WTC11 (cell line): ENCODE results near the gene STYXL2. TPM values are rescaled to one million over a fixed set of nuclear protein-coding genes. Genes with fewer than 3 reads are reported as not detected.

ENCODE experiments used
- ATAC-seq: fragments of 200-7000 bp; cut with Tn5 transposase; 2 replicates; pipeline ENCODE4 v1.10.0; 2021; ENCODE audit warnings: mild to moderate bottlenecking, moderate library complexity
- CTCF ChIA-PET: fragments of 300-600 bp; sonication (Branson Sonifier 250); formaldehyde crosslinking; loops from one replicate; lab custom pipeline; 2021; ENCODE audit warnings: antibody characterized with exemption; lab: Charles Lee
- POLR2A ChIA-PET: fragments of 350-600 bp; sonication (Branson Sonifier 250); formaldehyde crosslinking; loops from one replicate; lab custom pipeline; 2021; ENCODE audit warnings: antibody characterized with exemption; lab: Charles Lee
- DNase-seq: peaks from one replicate; pipeline ENCODE4 v3.0.0; 2021; ENCODE audit warnings: low spot score
- H3K27ac Mint-ChIP-seq: 2 replicates; pipeline ENCODE4 v1.8.0; 2021; ENCODE audit warnings: mixed read lengths
- H3K27me3 Mint-ChIP-seq: 2 replicates; pipeline ENCODE4 v1.8.0; 2021; ENCODE audit warnings: low read depth, mild to moderate bottlenecking, moderate library complexity, mixed read lengths
- H3K36me3 Mint-ChIP-seq: 2 replicates; pipeline ENCODE4 v1.8.0; 2021; ENCODE audit warnings: mixed read lengths
- H3K4me1 Mint-ChIP-seq: 2 replicates; pipeline ENCODE4 v1.8.0; 2022; ENCODE audit warnings: mixed read lengths
- H3K4me3 Mint-ChIP-seq: 2 replicates; pipeline ENCODE4 v1.8.0; 2021; ENCODE audit warnings: mild to moderate bottlenecking, moderate library complexity, mixed read lengths
- H3K9me3 Mint-ChIP-seq: 2 replicates; pipeline ENCODE4 v1.8.0; 2021; ENCODE audit warnings: mixed read lengths
- ATF1 ChIP-seq: sonication (generic); formaldehyde crosslinking; IDR thresholded peaks from 2 replicates; pipeline ENCODE4 v1.8.1; 2023; ENCODE audit warnings: mild to moderate bottlenecking, moderate library complexity, missing genetic modification reagents
- E2F4 ChIP-seq: sonication (generic); formaldehyde crosslinking; IDR thresholded peaks from 2 replicates; pipeline ENCODE4 v1.8.1; 2022; ENCODE audit warnings: low read depth, mild to moderate bottlenecking, moderate library complexity, missing genetic modification reagents, borderline replicate concordance
- ESRRA ChIP-seq: sonication (generic); formaldehyde crosslinking; IDR thresholded peaks from 2 replicates; pipeline ENCODE4 v1.8.1; 2022; ENCODE audit warnings: mild to moderate bottlenecking, missing genetic modification reagents, borderline replicate concordance
- FOXP4 ChIP-seq: sonication (generic); formaldehyde crosslinking; IDR thresholded peaks from 2 replicates; pipeline ENCODE4 v1.8.0; 2022; ENCODE audit warnings: mild to moderate bottlenecking, missing genetic modification reagents
- GABPB1 ChIP-seq: sonication (generic); formaldehyde crosslinking; IDR thresholded peaks from 2 replicates; pipeline ENCODE4 v1.8.1; 2023; ENCODE audit warnings: mild to moderate bottlenecking, missing genetic modification reagents
- MLX ChIP-seq: sonication (generic); formaldehyde crosslinking; IDR thresholded peaks from 2 replicates; pipeline ENCODE4 v1.8.1; 2023; ENCODE audit warnings: mild to moderate bottlenecking, missing genetic modification reagents, moderate library complexity
- RELA ChIP-seq: sonication (generic); formaldehyde crosslinking; IDR thresholded peaks from 2 replicates; pipeline ENCODE4 v1.8.1; 2022; ENCODE audit warnings: missing genetic modification reagents, mild to moderate bottlenecking, borderline replicate concordance
- SOX15 ChIP-seq: fragments of 250-450 bp; sonication (Bioruptor Pico); IDR thresholded peaks from 2 replicates; pipeline ENCODE4 v1.9.0; 2021; ENCODE audit warnings: mild to moderate bottlenecking
- TEAD4 ChIP-seq: sonication (generic); formaldehyde crosslinking; IDR thresholded peaks from 2 replicates; pipeline ENCODE4 v1.8.0; 2022; ENCODE audit warnings: mild to moderate bottlenecking, missing genetic modification reagents
- ZNF219 ChIP-seq: sonication (generic); formaldehyde crosslinking; IDR thresholded peaks from 2 replicates; pipeline ENCODE4 v1.8.0; 2023; ENCODE audit warnings: missing genetic modification reagents, mild to moderate bottlenecking, borderline replicate concordance
- ZNF317 ChIP-seq: sonication (generic); formaldehyde crosslinking; IDR thresholded peaks from 2 replicates; pipeline ENCODE4 v1.8.1; 2023; ENCODE audit warnings: low read depth, mild to moderate bottlenecking, moderate library complexity, missing genetic modification reagents, borderline replicate concordance
- ZNF416 ChIP-seq: fragments of 250-450 bp; sonication (Bioruptor Pico); IDR thresholded peaks from 2 replicates; pipeline ENCODE4 v1.9.0; 2021; ENCODE audit warnings: mild to moderate bottlenecking, inconsistent platforms
- ZNF425 ChIP-seq: fragments of 250-450 bp; sonication (Bioruptor Pico); conservative IDR thresholded peaks from 2 replicates; pipeline ENCODE4 v1.9.0; 2021; ENCODE audit warnings: mild to moderate bottlenecking
- total RNA-seq: library from RNA; stranded (reverse); gene quantifications from 3 replicates; pipeline ENCODE4 v1.2.3, GENCODE V29; 2021
- TF ChIP-seq, protein P1 (sequence below): sonication (generic); formaldehyde crosslinking; conservative IDR thresholded peaks from 2 replicates; pipeline ENCODE4 v1.8.1; 2022; ENCODE audit warnings: mild to moderate bottlenecking, missing genetic modification reagents

Gene STYXL2
- total RNA-seq, 1 experiment from 2014 or later: 0.59 TPM

GRCh38 chr1:167115655-167116054 lies 21.8 kb downstream of the STYXL2 start:
- H3K27ac Mint-ChIP-seq: no peak overlapping the region
- DNase-seq (no peak), ATAC-seq (peak; percentile 27)
- H3K9me3 Mint-ChIP-seq: peaks cover 4% of the 10 kb centered on the region; the same call in 1 of the 2 replicates
- POLR2A ChIA-PET: interaction anchor here (1.7 kb wide), 1 partner anchor 104 kb away, joined by 7 read pairs; the partner anchor contains the start of gene POU2F1
- 0 out of 2 replicates have a peak, but pooled peaks cover 4% of the 10 kb centered on the region for H3K36me3 Mint-ChIP-seq
- H3K27me3 Mint-ChIP-seq: no peaks in the 10 kb centered on the region; the same call in 1 of the 2 replicates
- TF ChIP-seq TEAD4 (CRISPR knock-in tag): no peak
- TF ChIP-seq ZNF317 (CRISPR knock-in tag): no peak
- no peak for TF ChIP-seq E2F4
- no peak for TF ChIP-seq GABPB1 (CRISPR knock-in tag)
- no peak for TF ChIP-seq FOXP4 (CRISPR knock-in tag)
- no peak for TF ChIP-seq ATF1 (CRISPR knock-in tag)
- H3K4me1 Mint-ChIP-seq: peaks cover 34% of the 10 kb centered on the region
- CTCF ChIA-PET: interaction anchor here (0.6 to 1.9 kb wide), 5 partner anchors 13 to 205 kb away, joined by 3 to 7 read pairs (median 3); partner anchors contain the start of gene POU2F1
- H3K4me3 Mint-ChIP-seq: no peak overlapping the region

- no peak overlapping the region for H3K27ac Mint-ChIP-seq
- no peak overlapping the region for H3K4me3 Mint-ChIP-seq
- peaks cover 4% of the 10 kb centered on the region for H3K27me3 Mint-ChIP-seq
- ChIA-PET POLR2A (interaction anchor here (1.7 kb wide), 1 partner anchor 104 kb away, joined by 7 read pairs; the partner anchor contains the start of gene POU2F1), CTCF (interaction anchor here (0.6 to 1.9 kb wide), 7 partner anchors 13 to 206 kb away, joined by 3 to 8 read pairs (median 3); partner anchors contain the start of gene POU2F1)
- H3K36me3 Mint-ChIP-seq: no peaks in the 10 kb centered on the region
- H3K9me3 Mint-ChIP-seq: no peaks in the 10 kb centered on the region
- H3K4me1 Mint-ChIP-seq: peaks cover 34% of the 10 kb centered on the region
- TF ChIP-seq MLX (no peak), TEAD4 (CRISPR knock-in tag) (no peak), ZNF219 (CRISPR knock-in tag) (no peak)
- no peak for ATAC-seq
- no peak for DNase-seq
Measured at GRCh38 chr1:167116174-167116573, 22.3 kb downstream of the STYXL2 start.

DNA sequence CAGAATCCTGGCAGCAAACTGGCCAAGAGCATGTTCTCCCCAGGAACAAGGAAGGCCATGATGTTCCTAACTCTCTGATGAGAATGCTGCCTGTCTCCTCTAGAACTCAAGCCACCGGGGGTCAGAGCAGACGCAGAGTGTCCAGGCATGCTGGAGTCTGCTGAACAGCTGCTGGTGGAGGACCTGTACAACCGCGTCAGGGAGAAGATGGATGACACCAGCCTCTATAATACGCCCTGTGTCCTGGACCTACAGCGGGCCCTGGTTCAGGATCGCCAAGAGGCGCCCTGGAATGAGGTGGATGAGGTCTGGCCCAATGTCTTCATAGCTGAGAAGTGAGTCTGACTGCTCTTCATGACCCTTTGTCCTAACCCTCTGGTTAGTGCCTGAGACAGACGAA lies 23.4 kb downstream of the STYXL2 start:
- H3K27ac Mint-ChIP-seq: no peak overlapping the region
- H3K27me3 Mint-ChIP-seq: peaks cover 7% of the 10 kb centered on the region
- H3K36me3 Mint-ChIP-seq: no peaks in the 10 kb centered on the region
- H3K9me3 Mint-ChIP-seq: no peaks in the 10 kb centered on the region
- no peak overlapping the region for H3K4me3 Mint-ChIP-seq
- DNase-seq (no peak), ATAC-seq (no peak)
- no peak for TF ChIP-seq ZNF425 (CRISPR knock-in tag)
- TF ChIP-seq ESRRA (CRISPR knock-in tag): no peak
- no peak for TF ChIP-seq SOX15 (CRISPR knock-in tag)
- TF ChIP-seq, protein P1, sequence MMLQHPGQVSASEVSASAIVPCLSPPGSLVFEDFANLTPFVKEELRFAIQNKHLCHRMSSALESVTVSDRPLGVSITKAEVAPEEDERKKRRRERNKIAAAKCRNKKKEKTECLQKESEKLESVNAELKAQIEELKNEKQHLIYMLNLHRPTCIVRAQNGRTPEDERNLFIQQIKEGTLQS (CRISPR knock-in tag): no peak
- no peak for TF ChIP-seq RELA (CRISPR knock-in tag)
- TF ChIP-seq MLX: no peak
- no peak for TF ChIP-seq ZNF416 (CRISPR knock-in tag)
- ChIA-PET POLR2A (interaction anchor here (1.7 kb wide), 1 partner anchor 103 kb away, joined by 7 read pairs; the partner anchor contains the start of gene POU2F1), CTCF (no interaction called here)
- H3K4me1 Mint-ChIP-seq: peaks cover 42% of the 10 kb centered on the region
